ENCODE results near the gene POU2F1.

- no peak for TF ChIP-seq CTCF (IDR thresholded peaks at IDR 0.05; ENCODE audit: insufficient read depth, low read length, poor library complexity, severe bottlenecking)
- no peak for TF ChIP-seq EZH2phosphoT487 (conservative IDR thresholded peaks at IDR 0.05; ENCODE audit: low read length)
Measured at GRCh38 chr1:167433884-167434283, 213.2 kb downstream of the POU2F1 start.

All from SU-DHL-6 (cell line).